Fibroblast of gingiva (primary cell): Measurements from ENCODE around the gene STAT3.
"Not testable (repeated sequence)": the region's sequence is repeated elsewhere in the genome, so short reads cannot be mapped to it uniquely, and the experiment has no call there.

Source experiments
- DNase-seq: peaks from one replicate; pipeline ENCODE4 v3.0.0-alpha.2; 2011; ENCODE audit warnings: low read depth

STAT3 gene

GRCh38 chr17:42315402-42316156 is 72.7 kb downstream of the STAT3 start:
- DNase-seq = no peak

GRCh38 chr17:42313773-42314566 is 74.3 kb downstream of the STAT3 start:
- DNase-seq = no peak

GRCh38 chr17:42313389-42313772 is 74.9 kb downstream of the STAT3 start:
- no peak for DNase-seq

GRCh38 chr17:42312285-42313130 is 75.7 kb downstream of the STAT3 start:
- DNase-seq = peak; percentile 83

- no peak for DNase-seq
Measured at GRCh38 chr17:42312035-42312284, 76.3 kb downstream of the STAT3 start.

GRCh38 chr17:42311240-42312034 is 76.8 kb downstream of the STAT3 start:
- peak; percentile 96 for DNase-seq

GRCh38 chr17:42310787-42311215 is 77.4 kb downstream of the STAT3 start:
- DNase-seq = no peak

GRCh38 chr17:42309986-42310786 is 78.1 kb downstream of the STAT3 start:
- DNase-seq = no peak

- DNase-seq = no peak
Measured at GRCh38 chr17:42309142-42309541, 79.1 kb downstream of the STAT3 start.

- DNase-seq = no peak
Measured at GRCh38 chr17:42308446-42308845, 79.8 kb downstream of the STAT3 start.

GRCh38 chr17:42307362-42307927 is 80.8 kb downstream of the STAT3 start:
- DNase-seq = no peak

GRCh38 chr17:42306385-42306667 is 81.9 kb downstream of the STAT3 start:
- no peak for DNase-seq

GRCh38 chr17:42305543-42306384 is 82.5 kb downstream of the STAT3 start:
- no peak for DNase-seq

GRCh38 chr17:42305031-42305330 is 83.3 kb downstream of the STAT3 start:
- DNase-seq = not testable (repeated sequence)

GRCh38 chr17:42304187-42305030 is 83.8 kb downstream of the STAT3 start:
- no peak for DNase-seq

- no peak for DNase-seq
Measured at GRCh38 chr17:42303694-42304093, 84.5 kb downstream of the STAT3 start.

GRCh38 chr17:42301022-42301421 is 87.2 kb downstream of the STAT3 start:
- no peak for DNase-seq

- not testable (repeated sequence) for DNase-seq
Measured at GRCh38 chr17:42299913-42300312, 88.3 kb downstream of the STAT3 start.

GRCh38 chr17:42299361-42299760 is 88.9 kb downstream of the STAT3 start:
- not testable (repeated sequence) for DNase-seq
